SIG-M5 treated with dmso at 0.1 percent for 504 hours (cell line): ENCODE results near the gene SLC38A9.
A peak's percentile ranks its signal among the peaks of the same experiment; 100 is the strongest.
"Not testable (repeated sequence)": the region's sequence is repeated elsewhere in the genome, so short reads cannot be mapped to it uniquely, and the experiment has no call there.

Source experiments
- DNase-seq: peaks from one replicate; lab custom pipeline; 2025; ENCODE audit not compliant: unreplicated experiment; lab: John Stamatoyannopoulos, UW

Gene SLC38A9

GRCh38 chr5:55712023-55712859, at the start of gene SLC38A9:
Gene SLC38A9 (minus strand): TSS chr5:55712324. CDS start chr5:55697958, 14,366 bp downstream.
- peak; percentile 97 for DNase-seq

- DNase-seq: not testable (repeated sequence)
Observed at GRCh38 chr5:55761721-55762120, 49.6 kb upstream of the SLC38A9 start.

- no peak for DNase-seq
Observed at GRCh38 chr5:55758714-55759113, 46.6 kb upstream of the SLC38A9 start.

DNA sequence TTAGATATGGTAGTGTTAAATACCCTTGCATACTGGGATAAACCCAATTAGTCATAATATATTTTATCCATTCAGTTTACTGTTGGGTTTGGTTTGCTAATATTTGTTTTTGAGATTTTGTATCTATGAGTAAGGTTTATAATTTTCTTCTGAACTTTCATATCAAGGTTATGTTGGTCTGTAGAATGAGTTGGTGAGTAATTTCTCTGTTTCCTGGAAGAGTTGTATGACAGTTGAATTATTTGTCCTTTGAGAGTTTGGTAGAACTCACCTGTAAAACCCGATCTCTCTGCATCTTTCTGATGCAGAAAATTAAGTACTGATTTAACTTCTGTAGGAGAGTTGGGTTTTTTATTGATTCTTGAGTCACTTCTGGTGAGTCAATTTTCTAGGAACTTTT, 46.1 kb upstream of the SLC38A9 start:
- DNase-seq: no peak

- no peak for DNase-seq
Observed at GRCh38 chr5:55750499-55750898, 38.4 kb upstream of the SLC38A9 start.

DNA sequence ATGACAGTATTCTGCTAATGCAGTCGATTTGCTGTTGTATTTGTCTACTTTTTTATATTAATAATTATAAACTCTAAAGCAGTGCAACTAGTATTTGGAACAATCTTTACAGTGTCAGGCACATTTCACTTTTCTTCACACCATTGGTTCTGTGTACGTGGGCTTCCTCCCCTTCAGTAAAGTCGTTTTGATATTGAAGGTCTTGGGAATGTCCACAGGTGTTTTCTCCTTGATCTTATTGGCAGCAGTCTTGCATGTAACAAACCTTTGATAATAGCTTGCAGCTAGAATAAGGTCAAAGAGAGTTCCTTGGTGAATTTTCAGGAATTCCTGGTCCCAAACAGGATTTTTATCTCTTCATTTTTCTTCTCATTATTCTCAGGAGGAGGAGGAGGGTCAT, 37.9 kb upstream of the SLC38A9 start:
- no peak for DNase-seq

GRCh38 chr5:55749387-55749786, 37.3 kb upstream of the SLC38A9 start:
- DNase-seq: no peak

DNA sequence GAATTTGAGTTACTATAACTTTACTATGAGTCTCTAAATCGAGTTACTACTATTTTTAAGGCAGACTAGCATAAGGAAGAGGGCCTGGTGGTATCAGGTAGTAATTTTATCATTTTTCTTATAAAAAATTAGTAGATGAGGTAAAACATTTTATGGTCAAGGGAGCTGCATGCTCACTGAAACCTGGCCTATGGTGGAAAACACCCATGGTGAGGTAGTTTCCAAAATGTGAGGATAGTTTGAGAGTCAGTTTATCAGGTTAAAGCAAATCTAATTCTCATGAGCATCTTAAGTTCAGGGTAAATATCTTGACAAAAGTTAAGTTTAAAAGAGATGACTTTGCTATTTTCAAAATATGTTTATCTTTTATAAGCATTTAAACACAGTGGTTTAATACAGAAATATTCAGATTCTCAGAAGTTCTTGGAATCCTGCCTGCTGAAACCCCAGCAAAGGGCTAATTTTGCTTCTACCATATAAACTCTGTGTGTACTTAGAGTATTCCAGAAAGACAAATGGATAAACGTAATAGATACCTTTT, 35.7 kb upstream of the SLC38A9 start:
- no peak for DNase-seq

GRCh38 chr5:55742778-55743177, 30.7 kb upstream of the SLC38A9 start:
- DNase-seq: no peak

GRCh38 chr5:55737793-55738192, 25.7 kb upstream of the SLC38A9 start, which contains the start of gene DDX4:
Gene DDX4 (plus strand): TSS chr5:55738061. CDS start chr5:55738964, 903 bp downstream.
- DNase-seq: no peak

DNA sequence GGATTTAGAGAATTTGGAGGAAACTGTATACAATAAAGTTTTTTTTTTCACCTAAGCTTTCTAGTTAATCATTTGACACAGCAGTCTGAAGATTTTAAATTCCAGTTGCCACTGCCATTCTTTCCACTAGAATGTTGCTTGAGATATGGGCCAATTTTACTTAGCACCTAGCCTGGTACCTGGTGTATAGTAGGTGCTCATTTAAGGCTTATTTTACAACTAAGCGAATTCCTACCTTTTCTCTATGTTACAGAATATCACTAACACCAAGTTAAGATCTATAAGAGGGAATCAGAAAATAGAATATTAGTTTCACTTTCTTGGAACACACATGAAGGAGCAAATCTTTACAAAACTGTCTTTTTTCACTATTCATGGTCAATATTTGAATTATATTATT, 22.5 kb upstream of the SLC38A9 start:
- no peak for DNase-seq

DNA sequence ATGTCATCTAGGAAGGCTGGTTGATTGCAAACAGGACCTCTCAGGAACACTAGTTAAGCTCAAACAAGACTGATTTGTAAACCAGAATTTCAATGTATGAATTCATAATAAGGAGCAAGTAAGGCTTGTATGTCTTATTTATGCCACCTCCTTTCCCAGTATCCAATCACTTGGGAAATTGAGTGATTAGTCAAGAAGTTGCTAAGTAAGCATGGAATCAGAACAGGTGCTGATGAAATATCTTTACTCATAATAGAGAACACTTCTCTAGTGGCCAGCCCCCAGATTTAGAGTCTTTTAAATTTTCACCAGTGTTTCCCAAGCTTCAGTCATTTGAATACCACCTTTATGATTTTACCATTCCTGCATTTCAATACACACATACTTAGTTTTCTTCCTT, 20.5 kb upstream of the SLC38A9 start:
- no peak for DNase-seq

GRCh38 chr5:55731848-55732247, 19.7 kb upstream of the SLC38A9 start:
- DNase-seq: no peak

DNA sequence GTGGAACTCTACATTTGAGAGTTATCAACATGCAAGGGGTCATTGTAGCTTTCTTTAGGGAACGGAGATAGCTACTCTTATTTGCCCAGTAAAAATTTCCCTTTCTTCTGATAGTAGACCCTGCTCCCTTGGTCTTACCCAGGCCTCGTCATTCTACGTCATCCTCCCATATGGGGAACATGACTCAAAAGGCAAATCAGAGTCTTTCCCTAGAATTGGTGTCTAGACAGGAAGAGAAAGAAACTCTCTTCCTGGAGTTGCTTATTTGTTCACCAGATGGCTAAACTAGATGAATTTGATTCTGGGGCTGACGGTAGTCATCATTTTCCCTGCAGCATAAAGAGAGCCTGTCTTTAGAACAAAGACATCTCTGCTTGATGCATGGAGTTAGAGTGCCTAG, 12.2 kb upstream of the SLC38A9 start:
- DNase-seq: no peak

DNA sequence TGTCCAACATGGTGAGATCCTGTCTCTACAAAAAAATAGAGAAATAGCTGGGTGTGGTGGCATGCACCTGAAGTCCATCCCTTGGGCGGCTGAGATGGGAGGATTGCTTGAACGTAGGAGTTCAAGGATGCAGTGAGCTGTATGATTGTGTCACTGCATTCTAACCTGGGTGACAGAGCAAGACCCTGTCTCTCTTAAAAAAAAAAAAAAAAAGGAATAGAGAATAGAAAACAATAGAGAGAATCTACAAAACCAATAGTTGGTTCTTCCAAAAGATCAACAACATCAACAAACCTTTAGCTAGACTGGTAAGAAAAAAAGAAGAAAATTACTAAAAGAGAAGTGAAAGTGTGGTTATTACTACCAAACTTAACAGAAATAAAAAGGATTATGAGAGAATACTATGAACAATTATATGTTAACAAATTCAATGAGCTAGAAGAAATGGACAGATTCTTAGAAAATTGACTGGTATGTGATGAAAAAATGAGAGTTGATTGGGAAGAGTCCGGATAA, 8.1 kb upstream of the SLC38A9 start:
- DNase-seq: peak; percentile 16

GRCh38 chr5:55719026-55719425, 6.9 kb upstream of the SLC38A9 start:
- not testable (repeated sequence) for DNase-seq

GRCh38 chr5:55715519-55716078, 3.5 kb upstream of the SLC38A9 start:
- no peak for DNase-seq

GRCh38 chr5:55714749-55715148, 2.6 kb upstream of the SLC38A9 start:
- no peak for DNase-seq

GRCh38 chr5:55714339-55714738, 2.2 kb upstream of the SLC38A9 start:
- DNase-seq: no peak

DNA sequence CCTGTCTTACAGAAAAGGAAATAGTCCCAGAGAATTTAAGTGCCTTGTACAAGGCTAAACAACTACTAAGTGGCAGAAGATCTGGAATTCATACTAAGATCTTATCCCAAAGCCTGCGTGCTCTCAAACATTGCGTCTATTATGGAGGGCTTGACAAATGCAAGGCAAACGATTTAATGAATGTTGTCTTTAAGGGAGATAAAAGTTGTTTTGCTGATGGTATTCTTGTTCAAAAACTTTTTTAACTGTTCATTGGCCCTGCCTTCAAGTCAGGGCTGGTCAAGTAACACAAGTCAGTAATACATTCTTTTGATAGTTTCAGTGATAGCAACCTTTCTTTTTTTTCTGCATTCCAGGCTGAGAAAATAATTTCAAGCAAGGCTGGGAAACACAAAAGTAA, 1.7 kb upstream of the SLC38A9 start:
- no peak for DNase-seq

DNA sequence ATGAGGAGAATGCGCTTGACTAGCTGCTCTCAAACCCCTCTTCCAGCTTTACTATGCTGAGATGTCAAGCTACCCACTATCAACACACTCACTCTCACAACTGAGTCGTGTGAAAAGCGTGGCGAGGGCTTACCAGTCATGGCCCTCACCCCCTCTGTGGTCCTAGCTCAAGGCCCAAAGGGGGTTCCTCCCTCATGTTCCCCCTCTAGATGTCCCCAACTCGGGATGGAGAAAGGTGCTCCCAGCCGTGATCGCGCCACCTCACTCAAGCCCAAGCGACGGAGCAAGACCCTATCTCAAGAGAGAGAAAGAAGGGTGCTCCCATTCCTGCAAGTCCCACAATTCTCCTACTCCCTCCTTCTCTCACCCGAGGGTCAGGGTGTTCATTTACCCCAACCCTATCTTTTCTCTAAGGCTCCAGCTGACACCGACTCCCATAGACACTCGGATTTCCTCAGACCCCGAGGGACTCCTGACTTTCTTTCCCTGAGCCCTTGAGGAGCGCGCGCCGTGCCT, 559 bp downstream of the SLC38A9 start:
- DNase-seq: no peak

GRCh38 chr5:55708732-55709131, 3.4 kb downstream of the SLC38A9 start:
- DNase-seq: no peak
